Tibial artery (tissue), 4 donors: ENCODE results near the gene ARHGAP35.

Experiments used
- DNase-seq, 2 donors: peaks; one replicate each; pipeline ENCODE4 v3.0.0-alpha.2; 2019
- H3K27ac ChIP-seq, 2 donors: fragments of 200-600 bp; sonication (generic) in 1 of 2; 1 replicate in 1 of 2; 2 replicates in 1 of 2; pipeline ENCODE4 v1.5.1; 2018 to 2019; ENCODE audit warnings: mild to moderate bottlenecking in 1 of 2
- H3K27me3 ChIP-seq, 2 donors: fragments of 200-600 bp; sonication (generic) in 1 of 2; one replicate each; pipeline versions ENCODE4 v1.5.1 to v1.6.0; 2016 to 2019
- H3K36me3 ChIP-seq, 3 donors: fragments of 200-600 bp; sonication (generic) in 2 of 3; one replicate each; pipeline ENCODE4 v1.5.1; 2016 to 2019; ENCODE audit warnings: mild to moderate bottlenecking in 2 of 3
- H3K4me1 ChIP-seq, 4 donors: fragments of 200-600 bp; sonication (generic) in 2 of 4; 1 replicate in 3 of 4; 2 replicates in 1 of 4; pipeline ENCODE4 v1.5.1; 2016 to 2019
- H3K4me3 ChIP-seq, 2 donors: fragments of 200-600 bp; sonication (generic) in 1 of 2; 1 replicate in 1 of 2; 2 replicates in 1 of 2; pipeline ENCODE4 v1.5.1; 2018 to 2019; ENCODE audit warnings: mild to moderate bottlenecking in 2 of 2
- H3K9me3 ChIP-seq, 3 donors: fragments of 200-600 bp; sonication (generic) in 1 of 3; one replicate each; pipeline ENCODE4 v1.5.1; 2016 to 2019
- CTCF ChIP-seq, 2 experiments: fragments of 200-600 bp in 1 of 2; fragments of 450-650 bp in 1 of 2; IDR thresholded peaks; one replicate each; pipeline ENCODE4 v1.5.1; 2017 to 2019; ENCODE audit warnings: antibody characterized with exemption in 2 of 2, mild to moderate bottlenecking in 1 of 2, moderate library complexity in 1 of 2
- intact Hi-C: fragments of 100-400 bp; cut with DNase I; formaldehyde crosslinking; loops from one replicate; pipeline ENCODE4 v1.15.0; 2023; ENCODE audit warnings: low total_unique reads

ARHGAP35 gene

GRCh38 chr19:46860846-46861690 is at the start of gene ARHGAP35:
Gene ARHGAP35, plus strand, starts transcription at chr19:46860997. Its CDS starts 57,679 bp downstream, at chr19:46918676.
- Histone ChIP-seq H3K9me3 (no peaks in the 10 kb centered on the region), H3K27ac (peak within 1 kb of the TSS; percentile 94 to 99), H3K36me3 (no peaks in the 10 kb centered on the region), H3K4me3 (peak within 1 kb of the TSS; percentile 88 to 93), H3K4me1 (peaks cover 0 to 61% (median 40%) of the 10 kb centered on the region in 4 donors), H3K27me3 (no peaks in the 10 kb centered on the region)
- intact Hi-C loops = loop anchor here (10.0 kb wide), 1 partner anchor 84 kb away; no protein-coding TSS in a partner anchor
- no peak for TF ChIP-seq CTCF (IDR thresholded peaks at IDR 0.05)
- DNase-seq = peak in 1 of 2 donors; percentile 47

- Histone ChIP-seq H3K36me3 (no peaks in the 10 kb centered on the region), H3K27ac (peak overlapping the region; percentile 76 to 83), H3K9me3 (no peaks in the 10 kb centered on the region), H3K27me3 (no peaks in the 10 kb centered on the region), H3K4me1 (peaks cover 0 to 28% (median 23%) of the 10 kb centered on the region in 4 donors), H3K4me3 (no peak overlapping the region)
- DNase-seq = peak; percentile 64 to 92
- intact Hi-C loops = no loop called here
- no peak for TF ChIP-seq CTCF (IDR thresholded peaks at IDR 0.05)
Measured at GRCh38 chr19:46812977-46813838, 47.6 kb upstream of the ARHGAP35 start.

GRCh38 chr19:46813839-46814358 is 46.9 kb upstream of the ARHGAP35 start:
- peak; percentile 76 to 95 for DNase-seq
- H3K27ac ChIP-seq = peak overlapping the region; percentile 76 to 83
- no peak for TF ChIP-seq CTCF (IDR thresholded peaks at IDR 0.05)
- intact Hi-C loops = no loop called here
- peaks cover 0 to 28% (median 23%) of the 10 kb centered on the region in 4 donors for H3K4me1 ChIP-seq
- no peak overlapping the region for H3K4me3 ChIP-seq
- no peaks in the 10 kb centered on the region for H3K27me3 ChIP-seq
- H3K36me3 ChIP-seq = no peaks in the 10 kb centered on the region
- no peaks in the 10 kb centered on the region for H3K9me3 ChIP-seq

GRCh38 chr19:46815833-46816627 is 44.8 kb upstream of the ARHGAP35 start:
- Histone ChIP-seq H3K4me3 (no peak overlapping the region), H3K4me1 (peaks cover 0 to 28% (median 23%) of the 10 kb centered on the region in 4 donors), H3K27ac (peak overlapping the region in 1 of 2 donors; percentile 83), H3K36me3 (no peaks in the 10 kb centered on the region), H3K27me3 (no peaks in the 10 kb centered on the region), H3K9me3 (no peaks in the 10 kb centered on the region)
- intact Hi-C loops = no loop called here
- no peak for DNase-seq
- no peak for TF ChIP-seq CTCF (IDR thresholded peaks at IDR 0.05)

- no peak for TF ChIP-seq CTCF (IDR thresholded peaks at IDR 0.05)
- H3K27ac ChIP-seq = no peak overlapping the region
- intact Hi-C loops = no loop called here
- no peak overlapping the region for H3K4me3 ChIP-seq
- no peaks in the 10 kb centered on the region for H3K9me3 ChIP-seq
- no peak for DNase-seq
- peaks cover 0 to 13% (median 11%) of the 10 kb centered on the region in 4 donors for H3K4me1 ChIP-seq
- H3K36me3 ChIP-seq = no peaks in the 10 kb centered on the region
- no peaks in the 10 kb centered on the region for H3K27me3 ChIP-seq
Measured at GRCh38 chr19:46818812-46819211, 42.0 kb upstream of the ARHGAP35 start.
